Upper lobe of left lung (tissue), 4 donors: ENCODE results near the gene ATP6V0E1.

Experiments used
- CTCF ChIP-seq, 6 experiments: fragments of 450-650 bp in 4 of 6; fragments of 200-600 bp in 2 of 6; sonication (generic) in 2 of 6; IDR thresholded peaks; one replicate each; pipeline ENCODE4 v1.5.1; 2016 to 2019; ENCODE audit warnings: antibody characterized with exemption in 6 of 6
- POLR2A ChIP-seq, 4 donors: fragments of 450-650 bp; IDR thresholded peaks; one replicate each; pipeline ENCODE4 v1.5.1; 2016 to 2017; ENCODE audit warnings: antibody characterized with exemption in 4 of 4, mild to moderate bottlenecking in 2 of 4
- POLR2AphosphoS5 ChIP-seq, 2 donors: sonication (generic); formaldehyde crosslinking; IDR thresholded peaks; one replicate each; pipeline ENCODE4 v1.5.1; 2017; ENCODE audit warnings: antibody characterized with exemption in 2 of 2

- TF ChIP-seq CTCF (IDR thresholded peaks at IDR 0.05) = no peak
- TF ChIP-seq POLR2A (IDR thresholded peaks at IDR 0.05) = no peak
- no peak for TF ChIP-seq POLR2AphosphoS5 (IDR thresholded peaks at IDR 0.05)
Observed at GRCh38 chr5:172979778-172980177, 3.8 kb upstream of the ATP6V0E1 start.
